Tongue (tissue), 2 donors: ENCODE data around the gene NAPEPLD. TPM values are rescaled to one million over a fixed set of nuclear protein-coding genes. Genes with fewer than 3 reads are reported as not detected.
"Not testable (repeated sequence)": the region's sequence is repeated elsewhere in the genome, so short reads cannot be mapped to it uniquely, and the experiment has no call there.

Source experiments
- DNase-seq: peaks from one replicate; pipeline ENCODE4 v3.0.0-alpha.2; 2015
- total RNA-seq: library from RNA; depleted of rRNA; stranded (reverse); fragments of >200 nt; gene quantifications from one replicate; pipeline ENCODE4 v1.2.3, GENCODE V29; 2014

NAPEPLD gene
- total RNA-seq, result 22.4 TPM

DNA sequence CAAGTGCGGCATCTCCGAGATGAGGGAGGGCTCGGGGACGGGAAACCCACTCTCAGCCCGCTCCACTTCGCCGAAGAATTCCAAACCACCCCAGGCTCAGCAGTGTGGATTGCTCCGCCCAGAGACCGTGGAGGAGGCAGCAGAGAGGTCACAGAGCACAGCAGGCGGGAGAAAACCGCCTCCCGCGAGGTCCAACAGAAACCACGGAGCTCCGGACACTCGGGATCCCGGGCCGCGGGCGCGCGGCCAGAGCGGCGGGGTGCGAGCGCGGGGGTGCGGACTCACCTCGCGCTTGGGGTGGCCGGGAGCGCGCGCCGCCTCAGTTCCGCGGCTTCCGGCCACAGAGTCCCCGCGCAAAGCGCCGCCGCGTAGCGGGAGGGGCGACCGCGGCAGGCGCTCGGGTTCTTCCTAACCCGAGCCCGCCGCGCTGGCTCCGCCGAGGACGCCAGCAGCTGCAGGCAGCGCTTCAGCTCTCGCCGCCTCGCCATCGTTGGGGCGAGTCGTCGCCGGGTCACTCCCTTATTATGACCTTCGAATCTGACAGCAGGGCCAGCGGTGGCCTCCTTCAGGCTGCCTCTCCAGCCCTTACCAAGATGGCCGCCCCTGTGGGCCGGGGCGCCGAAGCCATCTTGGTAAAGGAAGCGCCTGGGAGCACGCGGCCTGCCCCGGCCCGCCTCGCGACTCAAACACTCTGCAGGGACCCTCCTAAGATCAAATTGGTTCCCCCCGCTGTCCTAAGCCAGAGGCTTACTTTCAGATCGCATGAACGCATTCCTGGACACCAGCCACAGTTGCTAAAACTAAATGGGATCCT is at the start of gene NAPEPLD:
NAPEPLD (minus strand) TSS at position 106 of the 814 bp plus-strand sequence. CDS start 20,323 bp downstream, outside the sequence.
- peak; percentile 94 for DNase-seq

DNA sequence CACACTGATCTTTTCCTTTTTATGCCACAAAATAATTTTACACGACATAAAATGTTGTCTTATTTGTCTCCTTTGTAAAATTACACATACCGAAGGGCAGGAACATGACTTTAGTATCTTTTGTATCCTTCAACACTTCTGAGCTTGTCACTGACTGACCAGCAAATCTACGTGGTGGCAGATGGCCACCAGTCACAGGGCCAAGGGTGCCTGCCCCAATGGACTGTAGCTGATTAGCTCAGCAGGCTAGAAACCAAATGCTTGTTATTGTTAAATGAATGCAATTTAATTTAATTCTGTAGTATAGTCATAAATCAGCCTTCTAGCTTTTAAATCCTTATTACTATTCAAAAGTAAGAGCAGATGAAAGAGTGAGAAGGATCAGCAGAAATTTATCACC is 49.2 kb upstream of the NAPEPLD start:
- DNase-seq, result not testable (repeated sequence)

DNA sequence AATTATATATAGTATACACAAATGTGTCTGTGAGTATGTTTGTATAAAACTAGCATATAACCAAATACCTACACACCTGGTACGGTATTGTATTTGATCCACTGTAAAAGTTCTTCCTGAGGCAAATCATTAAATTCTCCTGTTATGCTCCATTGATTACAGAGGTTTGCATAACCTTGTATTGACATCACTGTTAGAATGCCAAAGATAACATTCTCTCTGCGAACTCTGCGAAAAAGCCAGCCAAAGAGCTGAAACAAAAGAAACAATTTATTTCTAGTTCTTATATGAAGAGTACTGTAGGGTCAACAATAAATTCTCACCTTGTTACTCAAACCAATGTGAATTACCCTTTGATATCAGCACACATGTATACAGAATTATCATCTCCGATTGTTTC is 46.5 kb upstream of the NAPEPLD start:
- DNase-seq, result not testable (repeated sequence)

DNA sequence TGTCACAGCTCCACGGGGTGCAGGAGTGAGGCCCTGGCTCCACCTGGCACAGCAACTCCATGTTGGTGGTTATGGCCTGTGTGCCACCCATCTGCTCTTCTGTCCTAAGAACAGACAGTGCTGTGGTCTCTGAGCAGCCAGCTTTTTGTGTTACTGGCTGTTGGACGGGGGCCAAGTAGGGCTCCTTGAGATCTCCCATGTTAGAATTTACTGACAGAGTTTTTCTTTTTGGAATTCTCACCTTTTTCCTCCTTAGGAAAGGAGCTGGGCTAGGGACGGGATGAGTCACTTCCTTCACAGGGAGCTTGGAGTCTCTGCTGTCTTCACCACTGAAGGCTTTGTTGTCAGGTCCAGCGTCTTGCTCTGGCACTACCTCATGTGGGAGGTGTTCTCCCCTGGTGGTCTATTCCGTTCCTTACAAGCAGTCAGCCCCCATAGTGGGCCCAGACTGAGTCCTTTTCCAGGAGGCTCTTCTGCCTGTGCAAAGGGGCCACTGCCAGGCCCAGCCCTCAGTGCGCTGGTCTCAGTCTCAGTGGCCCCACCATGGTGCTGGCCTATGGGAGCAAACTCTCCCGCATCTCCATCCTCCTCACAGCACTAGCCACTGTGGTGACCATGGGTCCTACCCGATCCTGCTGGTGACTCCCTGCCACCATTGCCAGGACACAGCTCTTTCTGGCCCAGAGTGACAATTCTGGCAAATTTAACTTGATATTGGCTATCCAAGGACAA is 23.7 kb upstream of the NAPEPLD start:
- DNase-seq, result not testable (repeated sequence)

DNA sequence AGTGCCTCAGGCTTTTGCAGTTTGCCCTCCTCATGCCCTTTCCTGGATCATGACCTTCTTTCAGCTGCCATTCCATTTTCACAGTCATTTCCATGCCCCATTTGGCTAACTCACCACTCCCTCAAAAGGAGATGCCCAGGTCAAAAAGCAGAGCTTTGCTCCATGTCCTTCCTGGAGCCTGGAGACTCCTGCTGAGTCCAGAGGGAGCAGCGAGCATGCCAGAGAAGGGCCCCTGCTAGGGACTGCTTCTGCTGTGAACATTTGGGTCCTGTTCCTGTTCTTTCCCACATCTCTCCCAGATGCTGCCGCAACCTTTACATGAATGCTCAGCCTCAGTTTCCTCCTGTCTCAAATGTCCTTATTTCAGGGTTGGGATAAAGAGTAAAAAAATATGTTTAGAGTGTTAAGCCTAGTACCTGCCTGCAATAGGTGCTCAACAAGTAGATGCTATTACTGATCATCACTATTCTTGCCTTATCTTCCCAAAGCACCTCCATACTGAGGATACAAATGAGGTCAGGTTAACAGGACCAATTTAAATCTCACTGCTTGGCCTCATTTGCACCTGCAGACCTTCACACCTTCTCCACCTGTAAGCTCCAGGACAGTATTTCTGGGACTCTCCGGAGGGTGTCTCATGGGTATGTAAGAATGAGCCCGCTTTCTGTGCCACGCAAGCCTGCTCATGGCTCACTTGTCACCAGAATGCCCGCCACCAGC is 23.0 kb upstream of the NAPEPLD start:
- not testable (repeated sequence) for DNase-seq

DNA sequence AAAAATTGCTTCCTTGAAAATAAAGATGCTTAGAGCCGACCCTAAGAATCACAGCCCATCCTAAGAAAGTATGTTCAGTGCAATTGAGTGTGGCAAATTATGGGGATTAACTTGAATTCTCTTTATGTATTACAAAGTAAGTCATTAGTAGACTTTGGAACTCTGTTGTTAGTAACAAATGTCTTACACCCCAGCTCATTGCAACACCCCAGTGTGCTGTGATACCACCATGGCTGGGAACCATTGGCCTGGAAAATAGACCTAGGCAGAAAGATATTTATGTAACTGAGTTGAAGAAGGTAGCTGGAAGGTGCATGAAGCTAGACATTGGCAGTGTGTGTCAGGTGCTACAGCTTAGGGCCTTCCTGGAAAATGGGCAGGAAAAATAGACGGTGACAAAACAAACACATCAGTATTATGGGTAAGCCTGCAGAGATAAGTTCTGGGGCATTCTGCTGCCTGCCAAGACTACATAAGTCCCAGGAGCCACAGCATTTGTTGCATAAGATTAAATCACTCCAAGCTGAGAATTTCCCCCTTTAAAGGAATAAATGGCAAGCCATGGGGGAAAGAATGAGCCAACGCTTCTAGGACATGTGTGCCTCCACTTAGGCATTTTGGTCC is 18.1 kb upstream of the NAPEPLD start:
- DNase-seq, result not testable (repeated sequence)

DNA sequence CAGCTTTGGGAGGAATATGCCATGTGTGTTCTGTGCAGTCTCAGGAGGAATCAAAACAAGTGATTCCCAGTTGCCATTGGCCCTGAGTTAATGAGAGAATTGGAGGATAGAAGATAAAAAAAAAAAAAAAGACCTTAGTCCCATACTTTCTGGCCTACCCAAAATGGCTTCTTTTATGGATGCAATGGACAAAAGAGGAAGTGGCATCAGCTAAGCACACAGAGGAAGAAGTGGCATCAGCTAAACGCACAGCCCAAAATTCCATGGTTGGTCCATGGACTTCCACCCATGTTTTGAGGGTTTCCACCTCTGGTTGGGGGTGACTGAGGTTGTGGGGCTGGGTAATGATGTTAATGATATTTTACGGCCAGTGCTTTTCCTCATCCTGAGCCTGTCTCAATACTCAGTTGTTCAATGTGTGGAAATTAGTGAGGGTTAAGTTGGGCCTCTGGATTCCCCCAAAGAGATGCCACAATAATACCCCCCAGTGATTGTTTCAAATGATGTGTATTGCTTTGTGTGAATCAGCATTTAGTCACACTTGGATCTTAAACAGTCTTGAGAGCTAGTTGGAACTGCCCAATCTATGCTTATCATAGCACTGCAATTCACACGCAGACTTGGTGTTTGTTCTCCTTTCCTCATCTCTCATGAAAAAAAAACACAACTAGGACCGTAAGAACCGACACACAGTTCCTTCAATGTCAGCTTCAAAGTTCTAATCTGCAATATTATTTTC is 14.4 kb upstream of the NAPEPLD start:
- not testable (repeated sequence) for DNase-seq

DNA sequence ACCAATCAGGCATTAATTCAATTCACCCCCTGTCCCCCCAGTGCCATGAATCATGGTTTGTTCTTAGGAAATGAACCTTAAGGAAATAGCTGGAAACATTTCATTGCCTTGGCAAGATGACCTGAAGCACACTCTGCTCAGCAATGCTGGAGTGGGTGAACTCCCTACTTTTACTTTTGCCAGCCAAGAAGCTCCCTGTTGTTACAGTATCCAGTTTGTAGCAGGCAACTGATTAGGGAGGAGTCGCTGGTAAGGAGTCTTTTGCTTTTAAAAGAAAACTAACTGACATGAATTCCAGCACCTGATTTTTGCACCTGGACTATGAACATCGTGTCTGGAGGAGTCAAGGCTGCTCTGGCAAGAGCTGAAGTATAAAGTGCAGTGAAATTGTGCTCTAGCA is 13.7 kb upstream of the NAPEPLD start:
- not testable (repeated sequence) for DNase-seq

DNA sequence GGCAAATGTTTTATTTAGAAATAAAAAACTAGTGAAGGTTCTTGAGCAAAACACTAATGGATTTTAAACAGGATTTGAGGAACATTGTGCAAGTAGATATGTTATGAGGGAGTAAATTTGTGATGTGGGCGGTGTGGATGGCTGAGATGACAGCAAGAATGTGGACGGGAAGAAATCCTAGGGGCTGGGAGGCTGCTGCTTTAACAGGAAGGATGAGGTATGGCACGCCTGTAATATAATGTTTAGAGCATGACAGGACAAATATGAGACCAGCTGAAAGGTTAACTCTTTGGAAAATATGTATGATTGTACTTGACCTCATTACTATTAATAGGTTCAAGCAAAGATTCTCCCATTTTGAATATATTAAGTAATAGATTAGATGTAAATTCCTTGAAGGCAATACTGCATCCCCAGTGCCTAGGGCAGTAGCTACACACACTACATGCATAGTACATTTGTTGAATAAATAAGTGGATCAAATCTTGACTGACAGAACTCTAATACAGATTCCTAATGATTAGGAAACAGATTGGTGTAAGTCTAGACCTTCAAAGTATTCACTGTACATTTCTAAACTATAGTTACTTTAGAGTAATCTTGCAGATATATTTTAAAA is 13.2 kb upstream of the NAPEPLD start:
- not testable (repeated sequence) for DNase-seq

DNA sequence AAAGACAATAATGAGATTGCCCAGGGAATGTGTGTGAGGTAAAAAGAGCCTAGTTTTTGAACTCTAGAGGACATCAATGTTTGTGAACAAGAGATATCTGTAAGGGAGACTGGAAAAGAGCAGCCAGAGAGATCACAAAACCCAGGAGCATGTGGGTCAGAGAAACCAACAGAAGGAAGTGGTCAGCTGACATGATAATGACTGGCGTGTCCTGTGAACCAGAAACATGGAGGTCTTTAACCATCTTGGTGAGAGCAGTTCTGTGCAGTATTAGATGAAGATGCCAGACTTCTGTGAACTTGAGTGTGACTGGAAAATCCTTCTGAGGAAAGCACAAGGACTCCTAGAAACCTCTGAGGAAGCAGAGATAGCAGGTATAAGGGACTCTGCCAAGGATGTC is 10.2 kb upstream of the NAPEPLD start:
- not testable (repeated sequence) for DNase-seq

DNA sequence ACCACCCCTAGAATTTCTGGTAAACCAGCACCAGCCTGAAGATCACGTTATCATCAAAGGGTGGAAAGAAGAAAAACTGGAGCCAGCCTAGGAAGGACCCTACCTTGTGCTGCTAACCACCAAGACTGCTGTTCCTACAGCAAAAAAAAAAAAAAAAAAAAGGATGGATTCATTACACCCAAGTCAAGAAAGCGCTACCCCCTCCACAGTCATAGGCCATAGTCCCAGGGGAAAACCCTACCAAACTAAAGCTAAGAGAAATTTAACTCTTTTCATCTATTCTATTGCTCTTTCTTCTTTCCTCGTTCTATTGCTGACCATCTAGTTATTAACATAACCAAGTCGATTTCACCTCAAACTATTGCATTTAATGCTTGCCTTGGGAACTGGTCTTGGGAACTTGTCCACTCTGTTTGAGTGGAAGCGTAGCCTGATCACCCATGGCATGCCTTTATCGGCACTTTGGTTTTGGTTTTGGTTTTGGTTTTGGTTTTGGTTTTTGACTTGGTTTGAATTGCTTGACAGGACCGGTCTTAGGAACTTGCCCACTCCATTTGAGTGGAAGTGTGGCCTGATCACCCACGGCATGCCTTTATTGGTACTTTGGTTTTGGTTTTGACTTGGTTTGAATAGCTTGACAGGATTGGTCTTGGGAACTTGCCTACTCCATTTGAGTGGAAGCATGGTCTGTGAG is 6.6 kb upstream of the NAPEPLD start:
- not testable (repeated sequence) for DNase-seq

DNA sequence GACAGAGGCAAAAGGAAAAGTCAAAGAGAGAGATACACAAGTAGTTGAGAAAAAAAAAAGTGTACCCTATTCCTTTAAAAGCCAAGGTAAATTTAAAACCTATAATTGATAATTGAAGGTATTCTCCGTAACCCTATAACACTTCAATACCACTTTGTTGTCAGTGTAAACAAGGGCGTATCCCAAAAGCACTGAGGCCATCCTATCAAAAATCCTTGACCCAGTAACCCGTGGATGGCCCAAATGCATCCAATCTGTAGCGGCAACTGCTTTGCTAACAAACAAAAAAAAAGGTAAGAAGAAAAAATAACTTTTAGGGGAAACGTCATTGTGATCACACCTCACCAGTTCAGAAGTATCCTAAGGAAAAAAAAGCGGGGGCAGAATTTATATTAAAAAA is 5.1 kb upstream of the NAPEPLD start:
- DNase-seq, result no peak

DNA sequence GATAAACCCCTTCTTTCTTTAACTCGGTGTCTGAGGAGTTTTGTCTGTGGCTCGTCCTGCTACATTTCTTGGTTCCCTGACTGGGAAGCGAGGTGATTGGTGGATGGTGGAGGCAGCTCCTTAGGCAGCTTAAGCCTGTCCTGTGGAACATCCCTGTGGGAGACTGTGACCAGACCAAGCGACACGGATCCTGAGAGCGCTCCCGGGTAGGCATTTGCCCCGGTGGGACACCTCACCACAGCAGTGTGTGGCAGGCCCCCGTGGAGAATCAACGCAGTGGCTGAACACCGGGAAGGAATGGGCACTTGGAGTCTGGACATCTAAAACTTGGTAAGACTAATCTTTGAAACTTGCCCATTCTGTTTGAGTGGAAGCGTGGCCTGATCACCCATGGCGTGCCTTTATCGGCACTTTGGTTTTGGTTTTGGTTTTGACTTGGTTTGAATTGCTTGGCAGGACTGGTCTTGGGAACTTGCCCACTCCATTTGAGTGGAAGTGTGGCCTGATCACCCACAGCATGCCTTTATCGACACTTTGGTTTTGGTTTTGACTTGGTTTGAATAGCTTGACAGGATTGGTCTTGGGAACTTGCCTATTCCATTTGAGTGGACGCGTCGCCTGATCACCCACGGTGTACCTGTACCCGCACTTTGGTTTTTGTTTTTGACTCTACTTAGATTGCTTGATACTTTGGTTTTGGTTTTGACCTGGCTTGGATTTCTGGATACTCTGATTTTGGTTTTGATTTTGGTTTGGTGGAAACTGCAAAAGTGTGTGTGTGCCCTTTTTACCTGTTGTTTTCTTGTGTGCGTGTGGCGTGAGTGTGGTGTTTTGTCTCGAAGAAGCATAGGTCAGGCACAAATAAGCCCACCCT is 4.1 kb upstream of the NAPEPLD start:
- DNase-seq, result not testable (repeated sequence)

DNA sequence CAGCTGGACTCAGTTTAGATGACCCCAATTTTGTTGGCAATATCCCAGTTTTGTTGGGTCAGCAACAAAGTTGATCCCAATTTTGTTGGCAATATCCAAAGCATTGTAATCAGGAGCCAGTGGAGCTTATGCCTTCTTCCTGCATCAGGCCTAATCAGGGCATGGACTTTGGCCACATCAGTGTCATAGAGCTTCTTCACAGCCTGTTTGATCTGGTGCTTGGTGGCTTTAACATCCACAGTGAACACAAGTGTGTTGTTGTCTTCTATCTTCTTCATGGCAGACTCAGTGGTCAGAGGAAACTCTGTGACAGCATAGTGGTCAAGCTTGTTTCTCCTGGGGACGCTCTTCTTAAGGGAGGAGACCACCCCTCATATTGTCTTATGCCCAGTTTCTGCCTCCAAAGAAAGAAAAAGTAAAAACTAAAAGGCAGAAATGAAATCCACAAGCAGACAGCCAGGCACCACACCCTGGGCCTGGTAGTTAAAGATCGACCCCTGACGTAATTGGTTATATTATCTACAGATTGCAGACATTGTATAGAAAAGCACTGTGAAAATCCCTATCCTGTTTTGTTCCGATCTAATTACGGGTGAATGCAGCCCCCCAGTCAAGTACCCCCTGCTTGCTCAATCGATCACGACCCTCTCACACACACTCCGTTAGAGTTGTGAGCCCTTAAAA is 3.2 kb upstream of the NAPEPLD start:
- DNase-seq, result not testable (repeated sequence)

DNA sequence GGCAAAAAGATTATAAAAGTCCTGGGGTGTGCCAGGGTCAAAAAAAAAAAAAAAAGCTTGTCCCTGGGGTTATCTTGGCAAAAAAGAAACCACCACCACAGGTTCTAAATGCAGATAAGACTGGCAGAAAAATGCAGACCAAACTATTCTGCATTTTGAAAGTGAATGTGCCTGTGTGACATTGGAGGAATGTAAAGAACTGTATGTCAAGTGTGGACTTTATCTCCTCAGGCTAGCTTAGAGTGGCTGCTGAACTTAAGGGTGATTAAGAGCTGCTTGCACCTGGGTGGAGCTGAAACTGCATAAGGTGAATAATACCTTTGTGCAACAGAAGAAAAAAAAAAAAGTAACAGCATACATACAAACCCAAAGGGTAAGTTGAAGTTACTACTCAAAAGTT is 1.3 kb upstream of the NAPEPLD start:
- DNase-seq, result peak; percentile 15

DNA sequence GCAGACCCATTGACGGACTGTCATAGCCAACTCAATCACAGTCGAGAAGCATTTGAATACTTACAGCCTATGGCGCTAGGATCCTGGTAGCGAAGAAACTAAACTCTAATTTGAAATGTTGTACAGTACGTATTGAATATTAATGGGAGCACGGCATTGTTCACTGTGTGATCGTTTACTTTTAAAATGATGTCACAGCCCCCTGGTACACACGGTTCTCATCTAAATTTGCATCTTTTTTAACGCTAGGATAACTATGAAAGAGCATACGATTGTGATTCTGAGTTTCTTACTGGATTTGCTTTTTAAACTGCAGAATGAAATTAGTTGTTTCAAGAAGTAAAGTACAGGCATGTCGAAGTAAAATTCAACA is 895 bp upstream of the NAPEPLD start:
- peak; percentile 14 for DNase-seq

DNA sequence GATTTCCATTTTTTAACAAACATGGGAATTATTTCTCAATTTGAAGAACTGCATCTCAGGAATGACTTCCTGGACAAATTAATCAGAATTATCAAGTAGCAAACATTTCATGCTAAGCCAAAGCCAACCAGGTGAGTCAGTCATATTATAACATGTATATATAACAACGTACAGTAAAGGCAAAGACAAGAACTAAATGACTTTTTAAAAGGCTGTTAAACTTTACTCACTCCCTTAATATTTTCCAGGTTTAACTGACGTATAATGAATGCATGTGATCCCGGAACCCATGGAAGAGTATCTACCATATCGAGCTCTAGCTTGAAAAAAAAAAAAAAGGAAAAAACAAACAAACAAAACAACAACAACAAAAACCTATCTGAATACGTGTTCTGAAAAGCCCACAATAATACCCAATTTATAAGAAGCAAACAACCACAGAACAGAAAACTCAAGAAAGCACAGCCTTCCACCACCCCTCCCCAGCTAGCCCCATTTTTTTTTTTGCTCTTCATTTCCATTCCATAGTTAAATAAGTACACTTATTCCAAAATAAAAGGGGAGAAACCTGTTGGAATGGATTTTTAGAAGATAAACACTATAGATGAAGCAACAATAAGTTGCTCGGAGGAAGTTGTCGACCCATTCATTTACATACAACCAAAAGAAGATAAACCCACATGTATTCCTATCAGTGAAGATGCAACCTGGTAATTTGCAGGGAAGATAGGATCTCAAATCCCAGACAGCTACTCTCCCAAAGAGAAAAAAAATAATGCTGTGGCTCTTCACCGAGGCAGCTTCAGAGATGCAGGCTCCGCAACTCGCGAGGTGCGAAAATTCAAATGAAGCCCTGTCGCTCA is 537 bp downstream of the NAPEPLD start:
- DNase-seq, result peak; percentile 32

DNA sequence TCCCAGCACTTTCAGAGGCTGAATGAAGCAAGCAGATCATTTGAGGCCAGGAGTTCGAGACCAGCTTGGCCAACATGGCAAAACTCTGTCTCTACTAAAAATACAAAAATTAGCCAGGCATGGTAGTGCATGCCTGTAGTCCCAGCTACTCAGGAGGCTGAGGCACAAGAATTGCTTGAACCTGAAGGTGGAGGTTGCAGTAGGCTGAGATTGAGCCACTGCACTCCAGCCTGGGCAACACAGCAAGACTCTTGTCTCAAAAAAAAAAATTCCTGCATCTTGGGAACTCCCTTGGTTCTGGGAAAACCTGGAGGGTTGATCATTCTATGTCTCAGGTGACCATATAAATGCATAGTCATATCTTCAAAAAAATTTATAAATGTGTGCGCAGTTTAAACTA is 4.1 kb downstream of the NAPEPLD start:
- not testable (repeated sequence) for DNase-seq
